Stimulated activated CD8-positive, alpha-beta memory T cell treated with anti-CD3 and anti-CD28 coated beads, Interleukin-2, amount 100 ng/mL, for 48 hours (primary cell): ENCODE results near the gene SLC22A23.

Source experiments
- DNase-seq, 2 donors: peaks; one replicate each; pipeline ENCODE4 v3.0.0-alpha.2; 2020; ENCODE audit warnings: low read depth in 2 of 2

The SLC22A23 gene

GRCh38 chr6:3351829-3352524, 104.9 kb downstream of the SLC22A23 start:
- DNase-seq: no peak

DNA sequence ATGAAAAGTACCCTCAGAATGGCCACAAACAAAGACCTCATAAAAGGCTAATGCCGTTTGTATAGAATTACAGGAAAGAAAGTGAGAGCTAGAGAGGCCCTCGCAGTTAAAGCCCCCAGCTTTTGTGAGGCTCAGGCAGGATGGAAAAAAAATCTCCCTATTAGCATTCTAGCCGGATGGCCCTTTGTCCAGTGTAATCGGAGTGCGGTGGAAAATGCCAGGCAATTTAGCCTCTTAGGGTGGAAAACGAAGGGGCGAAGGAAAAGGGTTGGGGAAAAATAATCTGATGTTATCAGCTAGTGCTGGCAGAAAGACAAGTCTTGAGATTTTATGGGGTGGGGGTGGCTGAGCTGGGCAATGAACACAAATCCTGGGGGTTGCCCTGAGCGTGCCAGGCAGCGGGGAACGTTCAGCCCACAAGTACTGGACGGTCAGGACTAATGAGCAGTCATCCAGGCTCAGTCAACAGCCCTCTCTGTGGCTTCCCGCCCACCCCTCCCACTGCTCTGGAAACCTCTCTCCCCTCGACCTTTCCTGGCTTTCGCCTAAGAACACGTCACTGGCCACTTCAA, 105.7 kb downstream of the SLC22A23 start:
- no peak for DNase-seq

- no peak for DNase-seq
Measured at GRCh38 chr6:3350252-3350796, 106.5 kb downstream of the SLC22A23 start.

DNA sequence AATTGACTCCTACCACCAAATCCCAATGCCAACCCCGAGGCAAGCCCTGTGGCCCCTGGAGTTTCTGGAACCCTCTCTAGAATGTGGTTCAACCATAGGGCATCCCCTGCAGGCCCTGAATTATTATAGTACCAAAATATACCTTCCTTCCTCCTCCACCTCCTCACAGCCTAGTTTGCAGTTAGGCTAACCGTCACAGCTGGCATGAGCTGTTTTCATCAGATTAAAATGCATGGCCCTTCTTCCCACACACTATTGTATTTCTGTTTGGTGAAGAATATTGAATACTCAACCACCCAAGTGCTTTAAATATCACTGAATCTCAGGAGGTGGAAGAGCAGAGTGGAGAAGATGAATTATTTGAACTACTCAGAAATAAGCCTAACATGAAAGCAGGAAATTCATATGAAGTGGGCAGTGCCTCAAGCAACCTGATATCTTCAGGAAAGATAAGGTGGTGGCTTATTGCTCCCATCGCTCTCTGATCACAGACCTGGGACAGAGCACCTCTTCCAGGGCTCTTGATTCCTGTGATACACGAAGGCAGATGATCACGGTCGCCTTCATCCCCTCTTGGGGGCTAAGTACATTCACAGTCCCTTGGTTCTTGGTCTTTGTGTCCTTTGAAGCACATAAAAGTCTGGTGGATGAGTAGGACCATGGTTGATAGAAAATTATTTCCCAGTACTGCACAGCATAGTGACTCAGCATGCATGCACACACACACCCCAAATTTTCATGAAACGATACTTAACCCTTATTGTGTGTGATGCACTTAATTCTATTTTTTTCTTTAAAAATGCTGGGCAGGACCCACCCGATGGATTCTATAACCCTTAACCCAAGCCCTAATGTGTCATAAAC, 107.2 kb downstream of the SLC22A23 start:
- no peak for DNase-seq

- DNase-seq: no peak
Measured at GRCh38 chr6:3348821-3349220, 108.0 kb downstream of the SLC22A23 start.

DNA sequence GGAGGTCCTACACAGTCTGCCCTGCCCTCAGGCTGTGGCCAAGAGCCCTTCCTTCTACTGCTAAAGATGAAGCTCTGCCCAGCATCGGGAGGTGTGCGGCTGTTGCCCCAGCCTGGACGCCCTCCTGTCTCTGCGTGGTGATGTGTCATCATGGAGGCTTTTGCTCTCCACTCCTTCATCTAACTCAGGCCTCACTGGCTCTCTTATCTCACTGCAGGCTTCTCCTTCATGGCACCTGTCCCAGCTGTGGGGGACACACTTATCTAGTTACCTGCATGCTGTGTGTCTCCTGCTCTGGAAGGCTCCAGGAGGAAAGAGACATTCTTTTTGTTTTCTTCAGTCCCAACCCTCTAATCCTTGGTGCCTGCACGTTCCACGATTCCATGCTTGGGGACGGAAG, 109.0 kb downstream of the SLC22A23 start:
- DNase-seq: no peak

DNA sequence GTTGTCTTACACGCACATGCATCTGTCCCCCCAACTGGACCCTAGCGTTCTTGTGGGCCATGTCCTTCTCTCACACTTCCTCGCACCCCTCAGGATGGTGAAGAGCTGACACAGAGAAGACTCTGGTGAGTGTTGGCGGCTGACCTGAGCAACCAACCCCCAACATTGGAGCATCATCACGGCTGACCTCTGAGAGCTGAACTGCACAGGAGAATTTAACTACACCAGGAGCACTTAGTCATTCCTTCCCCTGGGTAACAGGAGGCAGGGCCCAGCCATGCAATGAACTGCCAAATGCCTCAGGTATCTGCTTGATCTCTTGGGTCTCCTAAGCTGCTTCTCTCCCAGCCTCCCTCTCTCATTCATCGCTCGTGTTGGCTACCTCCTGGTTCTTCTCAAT, 109.6 kb downstream of the SLC22A23 start:
- no peak for DNase-seq

- no peak for DNase-seq
Measured at GRCh38 chr6:3346476-3346875, 110.4 kb downstream of the SLC22A23 start.

GRCh38 chr6:3345836-3346235, 111.0 kb downstream of the SLC22A23 start:
- no peak for DNase-seq

GRCh38 chr6:3343089-3343883, 113.6 kb downstream of the SLC22A23 start:
- no peak for DNase-seq

DNA sequence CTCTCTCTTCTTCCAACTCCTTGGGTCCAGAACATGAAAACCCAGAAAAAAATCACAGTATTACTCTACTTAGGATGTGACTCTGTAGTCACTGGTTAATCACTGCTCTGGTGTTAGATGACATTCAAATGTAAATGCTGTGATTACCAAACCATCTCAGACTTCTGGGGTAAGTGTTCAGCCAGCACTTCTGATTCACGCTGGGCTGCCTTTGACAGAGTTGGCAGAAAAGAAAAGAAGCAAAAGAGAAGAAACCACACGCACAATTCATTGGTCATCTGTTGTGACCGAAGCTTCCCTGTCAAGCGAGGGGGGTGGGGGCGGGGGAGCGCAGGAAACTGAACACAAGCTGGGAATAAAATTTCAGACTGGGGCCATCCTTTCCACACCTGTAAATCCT, 115.4 kb downstream of the SLC22A23 start:
- no peak for DNase-seq

GRCh38 chr6:3340894-3341293, 116.0 kb downstream of the SLC22A23 start:
- no peak for DNase-seq

DNA sequence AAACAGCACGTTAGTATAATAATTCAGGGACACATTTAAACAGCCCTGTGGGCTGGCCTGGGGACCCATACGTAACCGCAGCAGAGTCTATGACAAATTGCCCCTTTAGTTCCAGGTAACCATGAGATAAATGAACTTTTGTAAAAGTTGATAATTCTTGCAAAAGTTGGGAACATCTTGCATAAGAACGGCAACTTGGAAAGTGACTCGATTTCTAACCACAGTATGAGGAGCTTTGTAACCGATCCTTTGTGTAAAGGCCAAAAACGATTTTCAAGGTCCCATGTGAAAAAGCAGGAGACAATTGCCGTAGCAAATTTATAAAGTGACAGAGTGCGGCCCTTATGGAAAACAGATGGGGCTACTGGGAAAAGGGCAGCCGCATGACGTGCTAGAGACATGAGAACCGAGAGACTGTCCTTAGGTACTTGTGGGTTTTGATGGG, 116.5 kb downstream of the SLC22A23 start:
- no peak for DNase-seq

DNA sequence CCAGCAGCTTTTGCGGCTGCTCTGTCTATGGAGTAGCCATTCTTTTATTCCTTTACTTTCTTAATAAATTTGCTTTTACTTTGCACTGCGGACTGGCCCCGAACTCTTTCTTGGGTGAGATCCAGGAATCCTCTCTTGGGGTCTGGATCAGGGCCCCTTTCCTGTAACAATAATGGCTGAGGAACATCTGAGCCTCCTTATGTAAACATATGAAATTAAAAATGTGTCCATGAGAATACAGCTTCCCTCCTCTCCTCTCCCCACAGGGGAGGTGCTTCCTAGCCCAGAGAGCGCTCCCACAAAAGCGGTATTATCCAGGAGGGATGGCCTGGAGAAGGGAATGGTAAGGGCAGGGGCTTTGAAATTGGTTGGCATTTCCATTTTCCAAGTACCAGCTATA, 117.0 kb downstream of the SLC22A23 start:
- no peak for DNase-seq

DNA sequence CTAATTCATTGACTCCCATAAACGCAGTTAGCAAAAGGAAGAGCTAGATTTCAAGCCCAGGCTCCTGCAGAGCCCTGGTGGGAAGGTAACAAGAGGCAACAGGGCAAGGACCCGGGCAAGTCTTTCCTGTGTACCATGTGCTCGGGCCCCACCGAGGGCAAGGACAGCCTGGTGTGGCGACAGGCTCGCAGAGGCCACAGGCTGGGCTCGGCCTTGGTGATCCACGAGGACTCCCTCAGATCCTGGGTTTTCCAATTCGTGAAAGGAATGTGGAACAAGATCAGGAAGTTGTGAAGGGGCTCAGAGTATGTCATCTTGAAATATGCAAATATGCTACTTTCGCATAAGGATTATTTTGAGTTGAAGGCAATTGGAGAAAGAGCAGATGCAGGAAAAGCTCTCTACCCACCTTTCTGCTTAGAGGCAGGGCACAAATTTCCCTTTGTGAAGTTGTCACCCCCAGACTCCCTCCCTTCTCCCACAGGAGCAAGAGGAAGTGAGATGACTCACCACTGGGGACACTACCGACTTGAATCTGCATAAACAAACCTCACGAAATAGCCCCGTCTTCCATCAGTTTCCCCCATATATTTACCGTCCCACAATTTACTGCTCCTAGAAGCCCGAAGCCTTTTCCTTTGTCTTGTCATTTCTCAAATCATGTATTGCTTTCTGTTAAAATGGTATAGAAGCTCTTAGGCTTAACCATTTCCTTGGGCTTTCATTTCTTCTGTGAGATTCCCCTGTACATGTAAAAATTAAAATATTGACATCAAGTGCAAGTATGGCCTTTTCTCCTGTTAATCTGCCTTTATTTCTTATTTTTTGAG, 119.1 kb downstream of the SLC22A23 start:
- no peak for DNase-seq

GRCh38 chr6:3336859-3337515, 119.9 kb downstream of the SLC22A23 start:
- DNase-seq: no peak

GRCh38 chr6:3336066-3336786, 120.6 kb downstream of the SLC22A23 start:
- no peak for DNase-seq

GRCh38 chr6:3335169-3335568, 121.7 kb downstream of the SLC22A23 start:
- DNase-seq: no peak

GRCh38 chr6:3334555-3334954, 122.3 kb downstream of the SLC22A23 start:
- no peak for DNase-seq

GRCh38 chr6:3333263-3333662, 123.6 kb downstream of the SLC22A23 start:
- DNase-seq: no peak
